Measurements from ENCODE around the gene NPHS1.

DNA sequence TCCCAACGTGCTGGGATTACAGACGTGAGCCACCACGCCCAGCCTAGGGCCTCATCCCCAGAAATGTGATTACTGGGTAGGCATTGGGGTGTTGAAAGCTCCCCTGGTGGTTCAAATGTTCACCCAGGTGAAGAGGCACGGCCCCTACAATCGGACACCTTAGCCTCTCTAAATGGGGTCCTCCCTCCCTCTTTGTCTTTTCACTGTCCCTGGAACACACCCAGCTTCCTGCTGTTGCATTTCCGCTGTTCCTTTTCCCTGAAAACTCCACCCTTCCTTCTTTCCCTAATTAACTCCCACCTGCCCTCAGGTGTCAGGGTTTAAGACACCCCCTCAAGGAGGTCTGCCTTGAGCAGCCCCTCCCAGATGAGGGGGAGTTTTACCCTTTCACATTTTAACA lies 36.0 kb downstream of the NPHS1 start:
- TF ChIP-seq EZH2 (IDR thresholded peaks at IDR 0.05; ENCODE audit: insufficient read depth, poor library complexity, severe bottlenecking) (no peak), EZH2phosphoT487 (IDR thresholded peaks at IDR 0.05; ENCODE audit: insufficient read depth, low read depth) (no peak)
